GM04503 (cell line): ENCODE results near the gene RETSAT.
"Not testable (repeated sequence)": the region's sequence is repeated elsewhere in the genome, so short reads cannot be mapped to it uniquely, and the experiment has no call there.

Experiments used
- DNase-seq: peaks from one replicate; pipeline ENCODE4 v3.0.0-alpha.2; 2012; ENCODE audit warnings: low read depth

Gene RETSAT

DNA sequence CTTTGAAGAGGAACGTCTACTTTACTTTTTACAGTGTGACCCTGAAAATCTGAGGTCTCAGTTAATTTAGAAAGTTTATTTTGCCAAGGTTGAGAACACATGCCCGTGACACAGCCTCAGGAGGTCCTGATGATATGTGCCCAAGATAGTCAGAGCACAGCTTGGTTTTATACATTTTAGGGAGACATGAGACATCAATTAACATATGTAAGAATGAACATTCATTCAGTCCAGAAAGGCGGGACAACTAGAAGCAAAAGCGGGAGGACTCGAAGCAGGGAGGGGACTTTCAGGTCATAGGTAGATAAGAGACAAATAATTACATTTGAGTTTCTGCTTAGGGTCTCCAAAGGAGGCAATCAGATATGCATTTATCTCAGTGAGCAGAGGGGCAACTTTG is 23.9 kb upstream of the RETSAT start:
- DNase-seq = no peak

DNA sequence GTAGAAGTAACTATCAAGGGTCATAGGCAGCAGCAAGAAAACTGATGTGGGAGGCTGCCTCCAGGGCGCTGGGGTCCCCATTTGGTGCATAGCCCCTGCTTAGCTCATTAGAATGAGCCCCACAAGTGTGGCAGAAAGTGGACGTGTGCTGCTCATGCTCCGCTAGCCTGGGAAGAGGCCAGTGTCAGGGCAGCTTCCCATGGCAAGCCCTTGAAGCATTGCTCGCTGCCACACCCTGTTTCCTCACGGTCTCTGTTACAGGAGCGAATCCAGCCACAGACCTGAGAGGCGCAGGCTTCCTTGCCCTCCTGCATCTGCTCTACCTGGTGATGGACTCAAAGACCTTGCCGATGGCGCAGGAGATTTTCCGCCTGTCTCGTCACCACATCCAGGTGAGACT is 22.8 kb upstream of the RETSAT start:
- no peak for DNase-seq

DNA sequence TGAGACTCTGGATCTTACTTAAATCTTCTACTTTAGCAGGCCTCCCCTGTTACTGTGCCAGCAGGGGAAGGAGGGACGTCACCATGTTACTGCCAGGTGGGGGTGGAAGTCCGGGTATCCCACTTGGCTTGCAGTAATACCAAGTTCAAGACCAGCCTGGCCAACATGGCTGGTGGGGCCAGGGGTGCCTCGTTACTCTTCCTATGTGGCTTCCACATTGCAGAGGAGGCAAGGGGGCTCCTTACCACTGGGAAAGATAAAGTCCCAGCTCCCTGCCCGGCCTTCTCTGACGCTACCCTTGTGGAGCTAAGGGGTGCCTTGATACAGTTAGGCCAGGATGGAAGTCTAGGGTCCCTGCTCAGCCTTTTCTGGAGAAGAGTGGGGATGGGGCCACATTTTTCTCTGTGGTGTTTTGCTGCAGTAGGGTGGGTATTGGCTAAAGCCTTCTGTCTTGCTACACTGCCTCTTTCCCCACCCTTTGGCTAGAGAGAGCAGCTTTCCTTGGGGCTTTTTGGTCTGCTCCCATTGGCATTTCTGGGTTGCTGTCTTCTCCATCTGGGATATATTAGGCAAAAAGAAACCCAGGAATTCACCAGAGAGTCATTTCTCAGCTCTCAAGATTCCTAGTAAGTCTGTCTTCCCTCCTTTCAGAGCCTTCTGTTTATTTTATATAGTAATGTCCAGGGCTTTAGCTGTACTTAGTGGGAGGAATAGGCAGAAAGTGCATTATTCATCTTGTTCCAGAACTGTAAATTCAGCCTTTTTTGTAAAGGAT is 22.1 kb upstream of the RETSAT start:
- DNase-seq = peak; percentile 49

DNA sequence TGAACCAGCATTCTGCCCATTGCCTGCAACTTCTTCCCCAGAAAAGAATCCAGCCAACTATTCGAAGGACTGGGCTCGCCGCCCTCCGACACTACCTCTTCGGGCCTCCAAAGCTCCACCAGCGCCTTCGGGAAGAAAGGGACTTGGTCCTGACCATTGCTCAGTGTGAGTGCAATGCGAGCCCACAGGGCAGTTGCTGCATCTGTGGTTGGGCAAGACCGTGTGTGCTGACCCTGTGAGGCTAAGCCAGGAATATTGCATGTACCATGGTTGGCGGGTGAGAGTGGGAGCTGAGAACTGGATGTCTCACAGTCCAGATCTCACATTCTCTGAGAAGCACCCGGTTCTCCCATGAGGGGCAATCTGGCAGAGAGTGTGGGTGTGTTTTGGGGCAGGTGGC is 16.7 kb upstream of the RETSAT start:
- no peak for DNase-seq

DNA sequence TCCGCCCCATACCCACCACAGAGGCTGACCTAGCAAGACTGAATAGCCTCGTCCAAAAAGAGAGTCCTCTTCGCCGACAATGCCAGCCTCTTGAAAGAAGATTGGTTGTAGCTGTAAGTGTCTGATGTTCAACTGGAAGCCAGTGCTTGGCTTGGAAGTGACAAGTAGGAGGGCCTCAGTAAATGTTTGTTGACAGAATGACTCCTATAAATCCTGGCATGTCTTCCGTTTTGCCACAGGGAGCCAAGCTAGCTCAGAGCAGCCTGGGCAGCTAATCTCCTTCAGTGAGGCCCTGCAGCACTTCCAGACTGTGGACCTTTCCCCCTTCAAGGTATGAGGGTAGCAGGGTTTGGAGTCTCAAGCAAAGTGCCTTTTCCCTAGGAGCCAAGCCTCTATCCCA is 15.2 kb upstream of the RETSAT start:
- no peak for DNase-seq

DNA sequence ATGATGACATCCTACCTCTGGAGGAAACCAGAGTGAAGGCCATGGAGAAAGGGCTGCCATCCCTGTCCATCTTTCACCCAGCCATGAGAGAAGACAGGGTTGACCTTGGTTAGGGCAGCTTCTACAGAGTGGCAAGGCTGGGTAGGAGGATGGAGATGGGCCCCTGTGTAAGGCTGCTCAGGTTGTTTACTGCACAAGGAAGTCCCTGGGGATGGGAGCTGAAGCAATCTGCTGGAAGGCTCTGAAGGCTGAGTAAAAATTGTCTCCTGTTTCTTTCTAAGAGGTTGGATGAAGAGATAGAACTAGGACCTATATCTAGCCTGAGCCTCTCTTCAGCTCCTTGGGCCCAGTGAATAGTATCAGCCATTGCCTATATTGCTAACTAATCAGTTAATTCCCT is 14.6 kb upstream of the RETSAT start:
- DNase-seq = no peak

DNA sequence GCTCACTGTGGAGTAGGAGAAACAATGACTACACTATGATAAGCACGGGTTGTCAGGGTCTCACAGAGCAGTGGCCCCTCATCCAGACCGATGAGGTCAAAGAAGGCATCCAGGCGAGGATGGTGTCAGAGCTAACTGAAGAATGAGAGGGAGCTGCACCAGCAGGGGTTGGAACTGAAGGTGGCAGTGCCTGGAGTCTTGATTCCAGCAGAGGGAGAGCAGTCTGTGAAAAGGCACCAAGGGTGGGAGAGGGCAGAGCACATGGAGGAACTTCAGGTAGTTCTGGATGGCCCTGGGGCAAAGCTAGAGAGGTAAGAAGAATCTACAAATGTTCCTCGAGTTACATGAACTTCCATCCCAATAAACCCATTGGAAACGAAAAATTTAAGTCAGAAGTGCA is 12.9 kb upstream of the RETSAT start:
- no peak for DNase-seq

DNA sequence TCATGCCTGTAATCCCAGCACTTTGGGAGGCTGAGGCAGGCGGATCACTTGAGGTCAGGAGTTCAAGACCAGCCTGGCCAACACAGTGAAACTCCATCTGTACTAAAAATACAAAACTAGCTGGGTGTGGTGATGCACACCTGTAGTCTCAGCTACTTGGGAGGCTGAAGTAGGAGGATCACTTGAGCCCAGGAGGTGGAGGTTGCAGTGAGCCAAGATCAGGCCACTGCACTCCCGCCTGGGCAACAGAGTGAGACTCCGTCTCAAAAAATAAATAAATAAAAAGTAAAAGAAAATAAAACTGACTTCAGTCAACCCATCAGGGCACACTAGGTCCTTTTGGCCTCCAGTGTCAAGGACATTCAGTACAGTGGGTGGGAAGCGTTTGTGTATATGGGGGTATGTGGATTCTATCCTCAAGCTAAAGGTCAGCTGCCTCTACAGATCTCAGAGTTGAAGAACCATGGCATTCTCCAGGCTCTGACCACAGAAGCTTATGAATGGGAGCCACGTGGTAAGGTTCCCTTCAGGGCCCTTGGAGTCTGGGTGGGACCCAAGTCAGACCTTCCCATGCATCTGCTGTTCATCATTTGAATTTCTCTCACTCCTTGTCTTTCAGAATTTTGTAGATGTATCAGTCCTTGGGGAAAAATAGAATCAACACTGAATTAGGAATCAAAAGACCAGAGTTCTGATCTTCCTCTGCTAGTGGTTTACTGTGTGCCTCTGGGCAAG is 8.5 kb upstream of the RETSAT start:
- DNase-seq = not testable (repeated sequence)

DNA sequence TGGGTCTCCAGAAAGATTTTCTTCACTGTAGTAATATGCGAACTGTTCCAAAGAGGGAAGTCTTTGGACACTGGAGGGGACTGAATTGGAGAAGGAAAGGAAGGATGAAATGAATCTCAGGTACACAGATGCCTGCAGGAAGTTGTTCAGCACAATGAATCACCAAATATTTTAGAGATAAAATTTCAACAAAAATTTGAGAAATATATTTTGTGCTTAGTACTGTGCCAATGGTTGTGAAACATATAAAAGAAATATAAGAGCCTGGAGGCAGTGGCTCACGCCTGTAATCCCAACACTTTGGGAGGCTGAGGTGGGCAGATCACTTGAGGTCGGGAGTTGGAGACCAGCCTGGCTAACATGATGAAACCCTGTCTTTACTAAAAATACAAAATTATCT is 3.4 kb upstream of the RETSAT start:
- DNase-seq = no peak

DNA sequence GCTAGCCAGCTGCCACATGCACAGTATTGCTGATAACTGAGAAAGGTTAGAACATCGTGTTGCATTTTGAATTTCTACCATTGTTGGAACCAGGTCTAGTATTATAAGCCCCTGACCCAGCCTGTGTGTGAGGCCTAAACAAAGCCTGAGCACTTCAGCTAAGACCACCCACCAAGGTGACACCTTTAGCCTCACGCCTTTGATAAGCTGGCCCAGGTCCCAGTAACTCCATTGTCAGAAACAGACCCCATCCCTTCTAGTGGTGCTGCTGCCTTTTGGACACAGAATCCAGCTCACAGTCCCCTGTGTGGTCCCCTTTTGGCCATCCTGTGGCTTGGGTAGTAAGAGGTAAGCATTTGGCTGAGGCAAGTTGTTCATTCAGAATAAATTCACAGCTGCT is 1.9 kb upstream of the RETSAT start:
- no peak for DNase-seq

DNA sequence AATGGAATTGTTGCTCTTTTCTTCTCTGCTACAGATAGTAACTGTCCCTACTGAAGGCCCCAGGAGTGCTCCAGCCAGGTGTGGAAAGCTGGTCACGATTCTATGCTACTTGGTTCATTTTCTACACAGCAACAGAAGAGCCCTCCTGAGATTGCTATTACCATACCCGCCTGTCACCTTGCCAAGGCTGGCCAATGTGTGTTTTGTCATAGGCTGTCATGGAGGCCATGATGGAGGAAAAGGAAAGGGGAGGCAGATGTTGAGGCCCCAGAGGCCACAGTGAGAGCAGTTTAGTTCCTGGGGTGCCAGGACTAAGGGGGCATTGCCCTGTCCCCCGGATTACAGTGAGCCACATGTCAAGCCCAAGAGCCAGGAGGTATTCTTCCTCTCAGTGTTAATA is 1.2 kb upstream of the RETSAT start:
- no peak for DNase-seq

DNA sequence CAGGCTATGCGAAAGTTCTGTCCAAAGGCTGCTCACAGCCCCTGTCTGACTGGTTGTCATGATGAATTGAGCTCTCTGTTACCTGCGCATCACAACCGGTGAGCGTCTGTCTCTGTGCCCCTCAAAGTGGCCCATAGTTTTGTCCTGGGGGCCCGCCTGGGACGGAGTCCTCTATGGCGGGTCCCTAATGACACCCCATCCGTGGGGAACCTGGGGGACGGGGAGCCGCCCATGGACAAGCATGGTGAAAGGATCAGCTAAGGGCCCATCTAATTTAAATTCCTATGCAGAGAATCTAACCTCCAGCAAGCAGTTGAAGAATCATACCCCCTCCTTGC is 714 bp upstream of the RETSAT start:
- DNase-seq = no peak

DNA sequence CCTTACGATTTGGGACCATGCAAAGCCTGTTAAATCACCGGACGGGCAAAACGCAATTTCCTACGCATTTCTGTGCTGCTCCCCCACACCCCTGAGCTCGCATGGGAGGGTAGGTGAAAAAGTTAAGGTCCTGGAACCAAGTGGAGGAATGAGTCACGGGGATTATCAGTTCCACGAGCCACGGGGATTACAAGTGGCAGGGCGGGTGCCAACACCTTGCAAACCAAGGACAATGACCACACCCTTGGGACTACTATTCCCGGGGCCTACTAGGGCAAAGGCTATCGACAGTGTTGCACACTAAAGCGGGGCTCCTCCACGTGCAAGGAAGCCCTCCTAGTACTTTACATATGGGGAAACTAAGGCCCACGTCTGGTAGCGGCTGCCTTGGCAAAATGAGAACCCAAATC is 447 bp downstream of the RETSAT start:
- DNase-seq = no peak

DNA sequence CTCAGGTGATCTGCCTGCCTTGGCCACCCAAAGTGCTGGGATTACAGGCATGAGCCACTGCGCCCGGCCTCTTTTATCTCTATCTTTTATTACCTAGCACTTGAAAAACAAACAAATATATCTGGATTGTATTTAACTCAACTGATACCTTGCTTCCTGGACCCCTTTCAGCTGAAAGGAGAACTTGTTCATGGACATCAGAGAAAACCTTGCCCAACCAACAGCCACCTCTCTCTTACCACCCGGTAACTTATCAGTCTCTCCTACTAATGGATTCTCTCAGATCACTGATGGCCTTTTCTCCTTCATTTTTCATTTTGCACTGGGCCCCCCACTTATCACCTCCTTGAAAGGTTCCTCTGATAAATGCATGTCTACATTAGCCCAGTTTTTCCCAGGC is 6.7 kb downstream of the RETSAT start:
- no peak for DNase-seq

DNA sequence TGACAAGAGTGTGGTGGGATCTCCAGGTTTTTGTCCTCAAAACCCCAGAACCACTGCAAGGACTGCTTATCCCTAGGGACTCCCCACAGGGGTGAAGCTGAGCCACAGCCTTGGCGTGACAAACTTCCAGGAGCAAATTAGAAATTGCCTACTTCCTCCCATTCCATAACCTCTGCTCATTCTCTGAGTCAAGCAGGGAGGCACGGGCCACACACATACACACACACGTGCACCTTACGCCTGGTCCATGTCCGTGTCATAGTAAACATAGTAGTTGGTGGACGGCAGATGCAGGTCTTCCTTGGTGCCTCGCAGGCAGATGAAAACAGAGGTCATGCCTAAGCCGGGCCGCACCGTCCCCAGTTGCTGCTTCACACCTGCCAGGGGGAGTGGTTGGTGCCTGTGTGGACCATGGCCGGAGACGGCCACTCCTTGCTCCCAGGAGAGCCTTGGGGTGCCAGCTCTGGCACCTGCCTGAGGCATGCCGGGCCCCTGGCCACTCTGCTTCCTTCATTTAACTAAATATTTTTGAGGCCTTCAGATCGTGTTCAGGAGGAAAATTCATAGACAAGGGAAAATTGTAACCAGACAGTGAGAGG is 9.9 kb downstream of the RETSAT start:
- DNase-seq = no peak

DNA sequence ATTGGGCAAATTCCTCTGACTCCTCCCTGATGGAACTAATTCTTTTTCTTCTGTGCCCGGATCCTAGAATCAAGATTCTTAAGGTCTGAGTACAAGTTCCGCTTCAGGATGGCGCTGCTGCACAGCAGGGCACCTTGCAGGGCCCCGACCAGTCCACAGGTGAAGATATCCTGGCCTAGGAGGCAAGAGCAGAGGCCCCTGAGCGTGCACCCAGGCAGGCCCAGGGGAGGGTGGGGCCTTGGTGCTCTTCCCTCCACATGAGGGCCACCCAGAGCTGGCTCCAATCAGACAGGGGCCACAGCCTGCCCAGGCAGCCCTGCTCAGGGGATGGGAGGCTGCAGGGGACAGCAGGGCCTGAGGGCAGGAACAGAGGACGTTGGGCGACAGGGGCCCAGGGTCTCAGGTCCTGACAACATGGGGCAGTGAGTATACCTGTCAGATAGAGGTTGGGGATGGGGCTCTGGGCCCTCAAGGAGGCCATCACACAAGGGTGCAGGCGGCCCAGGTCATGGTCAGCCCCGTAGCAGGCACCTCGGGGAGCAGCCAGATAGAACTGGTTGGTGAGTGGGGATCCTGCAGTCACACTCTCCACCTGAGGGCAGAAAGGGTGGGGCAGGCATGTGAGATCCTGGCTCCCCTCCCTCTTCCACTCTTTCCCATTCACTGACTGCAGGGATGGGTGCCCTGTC is 11.0 kb downstream of the RETSAT start:
- not testable (repeated sequence) for DNase-seq

DNA sequence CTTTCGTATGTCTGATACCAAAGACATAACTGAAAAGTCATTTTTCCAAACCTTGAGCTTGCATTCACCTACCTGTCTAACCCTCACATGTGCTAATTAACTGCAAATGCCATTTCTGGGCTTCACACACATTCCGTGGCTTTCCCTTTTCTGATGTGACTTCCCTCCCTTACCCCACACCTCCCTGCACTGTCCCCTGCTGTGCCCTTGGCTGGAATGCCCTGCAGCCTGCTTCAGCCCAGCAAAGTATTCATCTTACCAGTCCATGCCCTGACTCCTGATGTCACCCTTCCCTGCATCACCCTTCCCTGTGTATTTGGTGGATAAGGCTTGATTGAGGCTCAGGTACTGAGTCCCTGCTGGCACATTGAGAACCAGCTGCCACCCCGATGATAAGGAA is 12.2 kb downstream of the RETSAT start:
- DNase-seq = no peak

DNA sequence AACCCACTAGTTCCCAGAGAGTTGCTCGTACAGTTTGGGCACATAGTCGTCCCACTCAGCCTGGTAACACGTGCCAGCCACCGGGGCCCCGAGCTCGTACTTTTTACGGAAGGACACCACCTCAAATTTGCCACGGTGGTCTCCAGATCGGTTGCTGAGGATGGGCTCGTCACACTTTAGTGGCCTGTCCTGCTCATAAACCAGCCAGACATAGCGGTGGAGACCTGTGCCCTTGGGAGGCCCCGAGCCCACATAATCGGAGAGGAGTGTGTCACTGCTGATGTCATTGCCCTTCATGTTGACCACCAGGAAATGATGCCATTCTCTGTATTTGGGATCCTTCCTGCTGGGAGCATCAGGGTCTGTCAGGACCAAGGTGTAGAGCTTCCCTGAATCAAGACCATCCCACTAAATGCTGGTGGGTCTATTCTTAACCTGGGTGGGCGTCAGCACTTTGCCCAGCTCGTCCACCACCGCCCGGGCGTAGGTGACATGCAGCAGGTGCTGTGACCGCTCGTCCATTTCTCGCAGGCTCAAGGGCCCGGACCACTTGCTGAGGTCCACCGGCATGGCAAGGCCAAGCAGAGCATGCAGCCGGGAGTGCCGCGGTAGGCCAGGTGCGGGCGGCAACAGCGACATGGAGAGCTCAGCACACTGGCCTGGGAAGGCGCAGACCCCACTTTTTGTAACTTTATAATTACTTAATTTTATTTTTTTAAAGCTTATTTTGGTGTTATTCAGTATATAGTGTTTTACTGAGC is 12.9 kb downstream of the RETSAT start:
- no peak for DNase-seq

DNA sequence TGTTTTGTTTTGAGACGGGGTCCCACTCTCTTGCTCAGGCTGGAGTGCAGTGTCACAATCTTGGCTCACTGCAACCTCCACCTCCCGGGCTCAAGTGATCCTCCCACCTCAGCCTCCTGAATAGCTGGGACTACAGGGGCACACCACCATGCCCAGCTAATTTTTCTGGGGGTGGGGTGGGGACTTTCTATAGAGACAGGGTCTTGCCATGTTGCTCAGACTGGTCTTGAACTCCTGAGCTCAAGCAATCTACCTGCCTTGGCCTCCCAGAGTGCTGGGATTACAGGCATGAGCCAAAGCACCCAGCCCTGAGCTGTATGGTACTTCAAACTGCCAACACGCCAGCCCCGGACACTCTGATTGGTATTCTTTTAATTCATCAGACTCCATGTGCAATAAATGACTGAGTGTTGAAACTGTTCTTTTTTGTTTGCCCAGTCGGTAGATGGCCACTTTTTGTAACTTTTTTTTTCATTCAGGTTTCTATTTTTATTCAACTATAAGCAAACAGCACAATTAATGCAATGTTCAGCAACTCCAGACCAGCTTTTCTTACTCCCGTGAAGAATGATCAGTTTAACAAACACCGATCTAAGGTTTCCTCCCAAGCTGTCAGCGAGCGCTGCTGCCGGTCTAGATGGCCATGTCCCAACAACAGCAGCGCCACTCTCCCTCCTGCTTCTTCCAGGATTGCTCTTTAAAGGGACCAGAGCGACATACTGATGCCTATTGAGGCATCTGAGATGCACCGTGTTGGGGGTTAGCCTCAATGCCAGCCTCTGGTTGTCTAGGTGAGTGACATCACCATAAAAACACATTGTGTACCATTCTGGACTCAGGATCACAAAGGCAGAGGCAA is 14.1 kb downstream of the RETSAT start:
- no peak for DNase-seq

DNA sequence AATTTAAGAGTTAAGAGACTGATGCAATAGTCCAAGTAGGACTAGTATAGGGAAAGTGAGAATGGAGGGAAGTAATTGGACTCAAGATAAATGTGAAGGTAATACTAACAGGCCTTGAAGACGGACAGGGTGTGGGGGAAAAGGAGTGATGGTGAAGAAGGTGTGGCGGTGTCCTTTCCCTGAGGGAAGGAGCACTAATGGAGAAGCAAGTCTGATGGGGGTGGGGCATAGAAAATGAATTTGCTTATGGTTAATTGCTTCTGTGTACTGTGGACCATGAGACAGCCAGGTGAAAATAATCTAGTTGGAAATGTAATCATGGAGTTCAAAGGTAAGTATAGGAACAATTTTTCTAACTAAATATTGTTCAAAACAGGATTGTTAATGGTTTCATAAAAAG is 19.4 kb downstream of the RETSAT start:
- DNase-seq = no peak

DNA sequence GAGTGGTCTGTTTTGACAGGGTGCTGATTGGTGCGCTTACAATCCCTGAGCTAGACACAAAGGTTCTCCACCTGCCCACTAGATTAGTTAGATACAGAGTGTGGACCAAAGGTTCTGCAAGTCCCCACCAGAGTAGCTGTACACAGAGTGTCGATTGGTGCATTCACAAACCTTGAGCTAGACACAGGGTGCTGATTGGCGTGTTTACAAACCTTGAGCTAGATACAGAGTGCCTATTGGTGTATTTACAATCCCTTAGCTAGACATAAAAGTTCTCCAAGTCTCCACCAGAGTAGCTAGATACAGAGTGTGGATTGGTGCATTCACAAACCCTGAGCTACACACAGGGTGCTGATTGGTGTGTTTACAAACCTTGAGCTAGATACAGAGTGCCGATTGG is 20.5 kb downstream of the RETSAT start:
- DNase-seq = not testable (repeated sequence)
